Measurements from ENCODE around the gene SLC25A24. TPM values are rescaled to one million over a fixed set of nuclear protein-coding genes. Genes with fewer than 3 reads are reported as not detected.

The SLC25A24 gene
- total and polyA plus RNA-seq, 4 donors: 17.9 to 73.2 (median 38.2) TPM

- no peak for ATAC-seq (ENCODE audit: insufficient read depth, low FRiP score)
- WGBS, 2 donors: 88 to 93% methylated on average over 6 of the region's 6 CpGs
Measured at GRCh38 chr1:108109295-108109973, 90.7 kb downstream of the SLC25A24 start.

DNA sequence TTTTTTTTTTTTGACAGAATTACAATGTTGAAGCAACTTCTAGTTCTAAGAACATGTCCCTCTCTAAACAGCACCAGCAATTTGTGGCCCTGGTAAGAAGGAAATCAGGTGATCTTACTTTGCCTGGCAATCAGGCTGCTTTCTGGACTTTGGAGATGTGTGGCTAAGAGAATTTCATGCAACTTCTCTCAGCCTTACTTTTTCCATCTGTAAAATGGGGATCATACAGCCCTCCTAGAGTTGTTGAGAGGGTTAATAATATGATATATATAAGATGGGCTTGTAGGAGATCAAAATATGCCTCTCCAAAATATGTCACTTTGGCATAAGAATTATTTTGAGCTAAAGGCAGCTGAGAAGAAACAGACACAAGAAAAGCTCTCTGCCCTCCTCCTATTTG, 92.0 kb downstream of the SLC25A24 start:
- no peak overlapping the region for H3K27ac ChIP-seq (ENCODE audit: low read depth in 1 of 2, low read length in 1 of 2)

More at GRCh38 chr1:108109295-108109973, 90.7 kb downstream of the SLC25A24 start:
- Histone ChIP-seq H3K9me3 (ENCODE audit: control insufficient read depth in 4 of 4, insufficient read depth in 3 of 4, low read length in 3 of 4) (no peaks in the 10 kb centered on the region), H3K4me1 (ENCODE audit: control insufficient read depth in 5 of 5, insufficient read depth in 5 of 5, low read length in 5 of 5) (peaks cover 0 to 2% (median 0%) of the 10 kb centered on the region in 5 donors), H3K9ac (ENCODE audit: insufficient read depth in 1 of 2, low read length in 2 of 2) (no peak overlapping the region), H3K27me3 (ENCODE audit: control insufficient read depth in 3 of 3, insufficient read depth in 3 of 3, low read length in 2 of 3) (no peaks in the 10 kb centered on the region), H3K36me3 (ENCODE audit: control insufficient read depth in 4 of 4, insufficient read depth in 4 of 4, low read length in 4 of 4) (no peaks in the 10 kb centered on the region), H3K4me3 (no peak overlapping the region), H3K27ac (ENCODE audit: low read depth in 1 of 2, low read length in 1 of 2) (no peak overlapping the region)
- no peak for TF ChIP-seq CTCF (IDR thresholded peaks at IDR 0.05; ENCODE audit: control extremely low read depth, extremely low read depth)
- DNase-seq: no peak

GRCh38 chr1:108107658-108108057, 92.5 kb downstream of the SLC25A24 start:
- ATAC-seq (ENCODE audit: insufficient read depth, low FRiP score): no peak
- no peaks in the 10 kb centered on the region for H3K36me3 ChIP-seq (ENCODE audit: control insufficient read depth in 4 of 4, insufficient read depth in 4 of 4, low read length in 4 of 4)
- no peak for TF ChIP-seq CTCF (IDR thresholded peaks at IDR 0.05; ENCODE audit: control extremely low read depth, extremely low read depth)

More for the DNA sequence above, 92.0 kb downstream of the SLC25A24 start:
- DNase-seq (no peak), ATAC-seq (ENCODE audit: insufficient read depth, low FRiP score) (no peak)
- Histone ChIP-seq H3K4me1 (ENCODE audit: control insufficient read depth in 5 of 5, insufficient read depth in 5 of 5, low read length in 5 of 5) (no peaks in the 10 kb centered on the region), H3K27me3 (ENCODE audit: control insufficient read depth in 3 of 3, insufficient read depth in 3 of 3, low read length in 2 of 3) (no peaks in the 10 kb centered on the region), H3K4me3 (no peak overlapping the region), H3K9me3 (ENCODE audit: control insufficient read depth in 4 of 4, insufficient read depth in 3 of 4, low read length in 3 of 4) (no peaks in the 10 kb centered on the region), H3K9ac (ENCODE audit: insufficient read depth in 1 of 2, low read length in 2 of 2) (no peak overlapping the region), H3K36me3 (ENCODE audit: control insufficient read depth in 4 of 4, insufficient read depth in 4 of 4, low read length in 4 of 4) (no peaks in the 10 kb centered on the region)
- TF ChIP-seq CTCF (IDR thresholded peaks at IDR 0.05; ENCODE audit: control extremely low read depth, extremely low read depth): no peak

DNA sequence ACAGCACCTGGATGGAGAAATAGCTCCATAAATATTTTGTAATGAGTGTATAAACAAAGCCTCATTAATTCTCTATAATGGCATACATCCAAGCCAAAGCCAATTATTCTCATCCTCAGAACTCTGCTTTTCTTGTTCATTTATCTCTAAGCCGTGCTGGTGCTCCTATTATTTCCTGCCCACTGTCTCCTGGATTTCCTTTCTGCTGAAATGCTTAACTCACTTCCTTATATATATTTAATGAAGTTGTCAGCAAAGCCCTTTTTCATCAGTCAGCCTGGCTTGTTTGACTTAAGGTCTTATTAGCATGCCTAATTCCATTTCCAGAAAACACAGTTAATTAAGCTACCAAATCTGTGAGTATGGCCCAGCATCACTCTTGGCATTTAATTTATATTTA, 93.4 kb downstream of the SLC25A24 start:
- Histone ChIP-seq H3K9ac (ENCODE audit: insufficient read depth in 1 of 2, low read length in 2 of 2) (no peak overlapping the region), H3K9me3 (ENCODE audit: control insufficient read depth in 4 of 4, insufficient read depth in 3 of 4, low read length in 3 of 4) (no peaks in the 10 kb centered on the region), H3K27me3 (ENCODE audit: control insufficient read depth in 3 of 3, insufficient read depth in 3 of 3, low read length in 2 of 3) (no peaks in the 10 kb centered on the region), H3K27ac (ENCODE audit: low read depth in 1 of 2, low read length in 1 of 2) (no peak overlapping the region), H3K36me3 (ENCODE audit: control insufficient read depth in 4 of 4, insufficient read depth in 4 of 4, low read length in 4 of 4) (no peaks in the 10 kb centered on the region), H3K4me3 (no peak overlapping the region), H3K4me1 (ENCODE audit: control insufficient read depth in 5 of 5, insufficient read depth in 5 of 5, low read length in 5 of 5) (no peaks in the 10 kb centered on the region)
- WGBS, 2 donors: 20 to 44% methylated on average over 1 of the region's 1 CpG
- DNase-seq (no peak), ATAC-seq (ENCODE audit: insufficient read depth, low FRiP score) (no peak)
- no peak for TF ChIP-seq CTCF (IDR thresholded peaks at IDR 0.05; ENCODE audit: control extremely low read depth, extremely low read depth)

More at GRCh38 chr1:108107658-108108057, 92.5 kb downstream of the SLC25A24 start:
- DNase-seq: no peak
- Histone ChIP-seq H3K4me1 (ENCODE audit: control insufficient read depth in 5 of 5, insufficient read depth in 5 of 5, low read length in 5 of 5) (no peaks in the 10 kb centered on the region), H3K27me3 (ENCODE audit: control insufficient read depth in 3 of 3, insufficient read depth in 3 of 3, low read length in 2 of 3) (no peaks in the 10 kb centered on the region), H3K9ac (ENCODE audit: insufficient read depth in 1 of 2, low read length in 2 of 2) (no peak overlapping the region), H3K4me3 (no peak overlapping the region), H3K27ac (ENCODE audit: low read depth in 1 of 2, low read length in 1 of 2) (no peak overlapping the region), H3K9me3 (ENCODE audit: control insufficient read depth in 4 of 4, insufficient read depth in 3 of 4, low read length in 3 of 4) (no peaks in the 10 kb centered on the region)
- 34 to 50% methylated on average over 4 of the region's 4 CpGs for WGBS, 2 donors
